Measurements from ENCODE around the gene ROBO3.

Gene ROBO3

GRCh38 chr11:124886978-124887666, 21.9 kb downstream of the ROBO3 start:
- H3K4me3 ChIP-seq (ENCODE audit: low read depth, low read length, poor library complexity, severe bottlenecking) = no peak overlapping the region
- no peaks in the 10 kb centered on the region for H3K4me1 ChIP-seq (ENCODE audit: insufficient read depth, low read length, severe bottlenecking)
- H3K27ac ChIP-seq (ENCODE audit: low read depth, low read length, poor library complexity, severe bottlenecking) = no peak overlapping the region
- H2AFZ ChIP-seq (ENCODE audit: low read length) = no peak overlapping the region
- H3K9me2 ChIP-seq (ENCODE audit: low read depth, low read length) = no peaks in the 10 kb centered on the region
- H3K36me3 ChIP-seq (ENCODE audit: insufficient read depth, low read length) = no peaks in the 10 kb centered on the region
- no peaks in the 10 kb centered on the region for H4K20me1 ChIP-seq (ENCODE audit: insufficient read depth, low read length)
- H3K27me3 ChIP-seq (ENCODE audit: insufficient read depth, low read length) = 0 out of 2 replicates have a peak, but pooled peaks cover under 1% of the 10 kb centered on the region
- no peak overlapping the region for H3K9ac ChIP-seq (ENCODE audit: low read length)
- no peak overlapping the region for H3K4me2 ChIP-seq (ENCODE audit: low read length)
- TF ChIP-seq EZH2 (IDR thresholded peaks at IDR 0.05; ENCODE audit: borderline replicate concordance, low read length) = no peak
- TF ChIP-seq CTCF (IDR thresholded peaks at IDR 0.05; ENCODE audit: low read length) = no peak
- no peaks in the 10 kb centered on the region for H3K79me2 ChIP-seq (ENCODE audit: insufficient read depth, low read length)
- H3F3A ChIP-seq (ENCODE audit: insufficient read depth, low read length) = no peaks in the 10 kb centered on the region
- no peaks in the 10 kb centered on the region for H3K9me3 ChIP-seq (ENCODE audit: low read length)

- no peak overlapping the region for H2AFZ ChIP-seq (ENCODE audit: low read length)
- no peaks in the 10 kb centered on the region for H4K20me1 ChIP-seq (ENCODE audit: insufficient read depth, low read length)
- H3F3A ChIP-seq (ENCODE audit: insufficient read depth, low read length) = no peaks in the 10 kb centered on the region
- no peaks in the 10 kb centered on the region for H3K9me2 ChIP-seq (ENCODE audit: low read depth, low read length)
- no peak overlapping the region for H3K4me2 ChIP-seq (ENCODE audit: low read length)
- H3K9ac ChIP-seq (ENCODE audit: low read length) = no peak overlapping the region
- H3K27me3 ChIP-seq (ENCODE audit: insufficient read depth, low read length) = 0 out of 2 replicates have a peak, but pooled peaks cover 2% of the 10 kb centered on the region
- no peaks in the 10 kb centered on the region for H3K9me3 ChIP-seq (ENCODE audit: low read length)
- no peak for TF ChIP-seq CTCF (IDR thresholded peaks at IDR 0.05; ENCODE audit: low read length)
- no peak for TF ChIP-seq EZH2 (IDR thresholded peaks at IDR 0.05; ENCODE audit: borderline replicate concordance, low read length)
- no peaks in the 10 kb centered on the region for H3K79me2 ChIP-seq (ENCODE audit: insufficient read depth, low read length)
- no peaks in the 10 kb centered on the region for H3K36me3 ChIP-seq (ENCODE audit: insufficient read depth, low read length)
- no peak overlapping the region for H3K27ac ChIP-seq (ENCODE audit: low read depth, low read length, poor library complexity, severe bottlenecking)
- H3K4me3 ChIP-seq (ENCODE audit: low read depth, low read length, poor library complexity, severe bottlenecking) = no peak overlapping the region
- no peaks in the 10 kb centered on the region for H3K4me1 ChIP-seq (ENCODE audit: insufficient read depth, low read length, severe bottlenecking)
These were observed 22.4 kb downstream of the ROBO3 start for GRCh38 chr11:124887667-124888013.

- no peak overlapping the region for H3K4me3 ChIP-seq (ENCODE audit: low read depth, low read length, poor library complexity, severe bottlenecking)
- no peaks in the 10 kb centered on the region for H3F3A ChIP-seq (ENCODE audit: insufficient read depth, low read length)
- no peaks in the 10 kb centered on the region for H3K9me2 ChIP-seq (ENCODE audit: low read depth, low read length)
- no peaks in the 10 kb centered on the region for H3K9me3 ChIP-seq (ENCODE audit: low read length)
- no peak overlapping the region for H3K9ac ChIP-seq (ENCODE audit: low read length)
- TF ChIP-seq CTCF (IDR thresholded peaks at IDR 0.05; ENCODE audit: low read length) = no peak
- H3K27ac ChIP-seq (ENCODE audit: low read depth, low read length, poor library complexity, severe bottlenecking) = no peak overlapping the region
- no peaks in the 10 kb centered on the region for H3K36me3 ChIP-seq (ENCODE audit: insufficient read depth, low read length)
- H3K79me2 ChIP-seq (ENCODE audit: insufficient read depth, low read length) = no peaks in the 10 kb centered on the region
- no peak overlapping the region for H2AFZ ChIP-seq (ENCODE audit: low read length)
- no peaks in the 10 kb centered on the region for H4K20me1 ChIP-seq (ENCODE audit: insufficient read depth, low read length)
- H3K27me3 ChIP-seq (ENCODE audit: insufficient read depth, low read length) = 0 out of 2 replicates have a peak, but pooled peaks cover 2% of the 10 kb centered on the region
- H3K4me1 ChIP-seq (ENCODE audit: insufficient read depth, low read length, severe bottlenecking) = no peaks in the 10 kb centered on the region
- no peak overlapping the region for H3K4me2 ChIP-seq (ENCODE audit: low read length)
These were observed 24.2 kb downstream of the ROBO3 start for GRCh38 chr11:124889191-124890091.

All from OCI-LY1 (cell line).